D721Med (cell line): ENCODE measurements around the gene UBE2D1.

Experiments
- DNase-seq: peaks from one replicate; pipeline ENCODE4 v3.0.0; 2011; ENCODE audit warnings: low spot score; ENCODE audit not compliant: insufficient read length
- FAIRE-seq: peaks from 2 replicates; lab custom pipeline; 2011; peaks lifted over from hg19 to GRCh38; lab: Jason Lieb, UNC
- CTCF ChIP-seq: IDR thresholded peaks from 2 replicates; pipeline ENCODE4 v1.5.1; 2012; ENCODE audit warnings: mild to moderate bottlenecking, control low read depth; ENCODE audit not compliant: insufficient read depth; ENCODE audit errors: missing control alignments

UBE2D1 gene

GRCh38 chr10:58382489-58382995, 47.7 kb downstream of the UBE2D1 start:
- DNase-seq (no peak), FAIRE-seq (no peak)

GRCh38 chr10:58384095-58384494, 49.3 kb downstream of the UBE2D1 start:
- DNase-seq (no peak), FAIRE-seq (no peak)
- no peak for TF ChIP-seq CTCF

More at GRCh38 chr10:58382489-58382995, 47.7 kb downstream of the UBE2D1 start:
- no peak for TF ChIP-seq CTCF

GRCh38 chr10:58384544-58384998, 49.8 kb downstream of the UBE2D1 start:
- DNase-seq (no peak), FAIRE-seq (no peak)
- TF ChIP-seq CTCF: no peak

- peak; percentile 56 for TF ChIP-seq CTCF
- peak; percentile 89 for DNase-seq
- no peak for FAIRE-seq
Observed at GRCh38 chr10:58384999-58385783, 50.4 kb downstream of the UBE2D1 start, which contains the start of gene TFAM. Gene TFAM, plus strand, starts transcription at chr10:58385410. Its CDS starts 138 bp downstream, at chr10:58385548.

- FAIRE-seq (no peak), DNase-seq (no peak)
- TF ChIP-seq CTCF: no peak
Observed at GRCh38 chr10:58385784-58386112, 50.9 kb downstream of the UBE2D1 start.

- FAIRE-seq: no peak
- no peak for TF ChIP-seq CTCF
- DNase-seq: no peak
Observed at GRCh38 chr10:58389024-58389423, 54.2 kb downstream of the UBE2D1 start.

GRCh38 chr10:58393317-58393716, 58.5 kb downstream of the UBE2D1 start:
- FAIRE-seq: no peak
- TF ChIP-seq CTCF: peak; percentile 39

More at GRCh38 chr10:58393317-58393716, 58.5 kb downstream of the UBE2D1 start:
- no peak for DNase-seq
